ENCODE results near the gene HOXA4. TPM values are rescaled to one million over a fixed set of nuclear protein-coding genes. Genes with fewer than 3 reads are reported as not detected.

HOXA4 gene
- total RNA-seq, 1 experiment from 2014 or later, result 1.3 TPM

- DNase-seq (ENCODE audit: low read depth), result no peak
Measured at GRCh38 chr7:27133409-27134231, 3.1 kb upstream of the HOXA4 start.

GRCh38 chr7:27132978-27133377, 2.4 kb upstream of the HOXA4 start:
- DNase-seq (ENCODE audit: low read depth), result no peak

GRCh38 chr7:27132214-27132613, 1.7 kb upstream of the HOXA4 start:
- DNase-seq (ENCODE audit: low read depth), result no peak

GRCh38 chr7:27131390-27131819, 848 bp upstream of the HOXA4 start:
- DNase-seq (ENCODE audit: low read depth), result no peak

GRCh38 chr7:27129729-27130539, 623 bp downstream of the HOXA4 start:
- DNase-seq (ENCODE audit: low read depth), result no peak

- no peak for DNase-seq (ENCODE audit: low read depth)
Measured at GRCh38 chr7:27128776-27129728, 1.5 kb downstream of the HOXA4 start.

- DNase-seq (ENCODE audit: low read depth), result no peak
Measured at GRCh38 chr7:27128034-27128433, 2.5 kb downstream of the HOXA4 start.

GRCh38 chr7:27126596-27127327, 3.8 kb downstream of the HOXA4 start:
- DNase-seq (ENCODE audit: low read depth), result no peak

GRCh38 chr7:27125986-27126394, 4.6 kb downstream of the HOXA4 start:
- no peak for DNase-seq (ENCODE audit: low read depth)

GRCh38 chr7:27124902-27125689, 5.5 kb downstream of the HOXA4 start:
- DNase-seq (ENCODE audit: low read depth), result no peak

GRCh38 chr7:27124096-27124901, 6.3 kb downstream of the HOXA4 start:
- no peak for DNase-seq (ENCODE audit: low read depth)

GRCh38 chr7:27123477-27124053, 7.0 kb downstream of the HOXA4 start:
- DNase-seq (ENCODE audit: low read depth), result no peak

- DNase-seq (ENCODE audit: low read depth), result no peak
Measured at GRCh38 chr7:27123007-27123476, 7.5 kb downstream of the HOXA4 start.

GRCh38 chr7:27122077-27122910, 8.3 kb downstream of the HOXA4 start:
- DNase-seq (ENCODE audit: low read depth), result no peak

GRCh38 chr7:27121684-27122076, 8.9 kb downstream of the HOXA4 start:
- DNase-seq (ENCODE audit: low read depth), result no peak

- no peak for DNase-seq (ENCODE audit: low read depth)
Measured at GRCh38 chr7:27119412-27119911, 11.1 kb downstream of the HOXA4 start.

- DNase-seq (ENCODE audit: low read depth), result no peak
Measured at GRCh38 chr7:27118580-27118979, 12.0 kb downstream of the HOXA4 start.

All from HT1080 (cell line).